Epidermal melanocyte (primary cell): ENCODE results near the gene MTM1.

ENCODE experiments used
- DNase-seq: peaks from one replicate; pipeline ENCODE4 v3.0.0; 2011; ENCODE audit warnings: low spot score; ENCODE audit not compliant: insufficient read length

MTM1 gene

DNA sequence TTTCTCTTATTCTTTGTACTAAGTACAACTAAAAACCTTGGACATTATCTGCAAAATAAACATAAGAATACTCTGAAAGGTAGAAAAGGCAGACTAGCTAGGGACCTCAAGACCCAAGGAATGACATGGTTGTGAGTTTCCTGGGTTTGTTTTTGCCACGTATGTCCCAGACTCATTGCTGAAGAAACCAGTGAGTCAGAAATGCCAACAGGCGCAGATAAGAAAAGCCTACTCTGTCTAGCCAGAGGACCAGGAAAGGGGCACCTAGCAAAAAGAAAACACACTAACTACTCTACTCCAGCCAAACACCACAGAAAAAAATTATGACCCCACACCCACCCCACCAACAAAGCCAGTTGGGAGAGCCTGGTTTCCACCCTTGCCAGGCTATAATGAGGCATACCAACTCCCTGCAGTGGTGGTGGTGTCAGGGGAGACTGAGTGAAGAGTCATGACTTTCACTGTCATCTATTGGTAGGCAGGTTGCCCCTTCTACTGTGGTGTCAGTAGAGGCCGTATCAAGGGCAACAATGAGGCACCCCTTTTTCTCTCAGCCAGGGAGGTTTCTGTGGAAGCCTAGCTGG is 135.7 kb downstream of the MTM1 start:
- no peak for DNase-seq

DNA sequence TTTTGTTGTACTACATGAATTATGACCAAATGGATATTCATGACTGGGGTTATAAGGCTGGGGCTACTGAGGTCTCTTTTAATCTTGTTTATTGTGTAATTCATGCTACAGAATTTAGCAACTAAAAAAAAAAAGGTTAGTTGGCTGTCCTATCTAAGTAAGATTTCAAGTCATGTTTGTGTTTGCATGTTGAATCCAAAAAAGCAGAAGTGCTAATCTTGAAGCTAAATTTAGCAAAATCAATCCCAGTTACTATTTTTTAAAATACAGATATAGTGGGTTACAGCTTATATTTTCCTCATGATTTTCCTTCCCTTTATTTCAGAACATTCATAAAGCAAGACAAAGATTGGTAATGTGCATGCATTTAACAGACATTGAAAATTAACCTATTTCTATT is 144.2 kb downstream of the MTM1 start:
- DNase-seq: no peak

DNA sequence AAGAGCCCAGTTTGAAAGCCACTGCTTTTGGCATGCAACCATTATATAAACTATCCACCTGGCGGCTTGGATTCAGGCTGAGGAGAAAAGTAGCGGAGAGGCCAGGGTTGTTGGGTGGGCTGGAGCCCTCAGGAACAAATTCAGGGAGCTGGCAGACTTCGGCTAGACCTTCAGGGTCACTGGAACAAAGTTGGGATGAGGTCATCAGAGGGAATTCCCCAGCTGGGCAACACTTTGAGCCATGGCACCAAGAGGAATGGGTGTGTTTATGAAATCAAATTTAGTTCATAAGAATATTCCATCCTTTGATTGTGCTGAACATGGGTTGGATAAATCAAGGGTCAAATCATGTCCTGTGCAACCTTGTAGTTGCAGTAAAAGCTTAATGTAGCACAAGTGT is 146.8 kb downstream of the MTM1 start:
- DNase-seq: no peak

DNA sequence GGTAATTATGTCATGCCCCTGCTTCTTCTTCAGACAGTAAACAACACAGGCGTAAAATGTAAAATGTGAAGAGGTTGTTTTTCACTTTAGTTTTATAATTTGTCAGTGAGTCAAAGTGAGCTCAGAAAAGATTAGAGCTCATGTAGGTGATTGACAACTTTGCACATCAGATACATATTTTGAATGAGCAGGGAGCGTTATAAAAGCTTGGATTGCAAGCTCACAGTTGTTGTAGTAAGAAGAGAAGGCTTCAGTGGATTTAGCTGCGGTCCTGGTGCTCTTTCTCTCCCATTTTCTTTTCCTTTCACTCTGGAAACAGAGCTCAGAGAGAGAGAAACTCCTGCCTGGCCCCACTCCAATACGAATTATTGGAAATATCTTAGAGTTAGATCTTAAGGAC is 151.2 kb downstream of the MTM1 start:
- DNase-seq: no peak
